GM12891 (cell line): ENCODE data around the gene SSPN.

Experiments
- PAX5 ChIP-seq: IDR thresholded peaks from 2 replicates; pipeline ENCODE4 v1.6.1; 2011; ENCODE audit warnings: low read length, moderate library complexity, mild to moderate bottlenecking; ENCODE audit not compliant: insufficient read depth, severe bottlenecking
- POLR2A ChIP-seq: IDR thresholded peaks from 2 replicates; pipeline ENCODE4 v1.6.1; 2011; ENCODE audit warnings: low read depth, low read length, control low read depth
- POLR2AphosphoS5 ChIP-seq: IDR thresholded peaks from 2 replicates; pipeline ENCODE4 v1.6.1; 2011; ENCODE audit warnings: low read depth, low read length, control low read depth
- POU2F2 ChIP-seq: IDR thresholded peaks from 2 replicates; pipeline ENCODE4 v1.6.1; 2011; ENCODE audit warnings: low read depth, mild to moderate bottlenecking, control low read depth, low read length, moderate library complexity
- SPI1 ChIP-seq: IDR thresholded peaks from 2 replicates; pipeline ENCODE4 v1.6.1; 2011; ENCODE audit warnings: low read depth, low read length, control low read depth
- TAF1 ChIP-seq: IDR thresholded peaks from 2 replicates; pipeline ENCODE4 v1.6.1; 2011; ENCODE audit warnings: low read depth, low read length, control low read depth

- TF ChIP-seq TAF1 = no peak
- TF ChIP-seq POLR2AphosphoS5 = no peak
- TF ChIP-seq POLR2A = no peak
- TF ChIP-seq PAX5 = no peak
- no peak for TF ChIP-seq SPI1
- TF ChIP-seq POU2F2 = no peak
These were observed 18.7 kb downstream of the SSPN start for GRCh38 chr12:26214121-26214520.
